Body of pancreas (tissue), 4 donors: ENCODE measurements around the gene BLM. TPM values are rescaled to one million over a fixed set of nuclear protein-coding genes. Genes with fewer than 3 reads are reported as not detected.
"Not testable (repeated sequence)": the region's sequence is repeated elsewhere in the genome, so short reads cannot be mapped to it uniquely, and the experiment has no call there.

Experiments
- ATAC-seq: fragments of 150-250 bp; one replicate; pipeline ENCODE4 v1.9.1; 2016
- DNase-seq, 4 donors: peaks; one replicate each; pipeline ENCODE4 v3.0.0-alpha.2; 2019
- H3K27ac ChIP-seq, 4 donors: fragments of 200-600 bp; sonication (generic); 1 replicate in 3 of 4; 2 replicates in 1 of 4; pipeline versions ENCODE4 v1.5.1 to v1.6.1; 2016 to 2019; ENCODE audit warnings: mild to moderate bottlenecking in 1 of 4, mixed read lengths in 1 of 4, moderate library complexity in 1 of 4
- H3K27me3 ChIP-seq, 2 donors: fragments of 200-600 bp; sonication (generic); one replicate each; pipeline ENCODE4 v1.6.0; 2016; ENCODE audit warnings: mild to moderate bottlenecking in 1 of 2
- H3K36me3 ChIP-seq, 2 donors: fragments of 200-600 bp; sonication (generic); replicated peaks in 1 of 2; 2 replicates each; pipeline ENCODE4 v1.5.1; 2016; ENCODE audit warnings: low read depth in 2 of 2; ENCODE audit not compliant: insufficient read depth in 1 of 2
- H3K4me1 ChIP-seq: fragments of 200-600 bp; sonication (generic); one replicate; pipeline ENCODE4 v1.6.0; 2016
- H3K4me3 ChIP-seq, 2 donors: fragments of 200-600 bp; sonication (generic); 1 replicate in 1 of 2; 2 replicates in 1 of 2; pipeline ENCODE4 v1.5.1; 2016 to 2019
- H3K9me3 ChIP-seq, 3 donors: fragments of 200-600 bp; sonication (generic); 1 replicate in 2 of 3; 2 replicates in 1 of 3; pipeline ENCODE4 v1.5.1; 2016
- POLR2A ChIP-seq, 3 donors: fragments of 450-650 bp; IDR thresholded peaks; one replicate each; pipeline ENCODE4 v1.6.1; 2016; ENCODE audit warnings: antibody characterized with exemption in 3 of 3, mild to moderate bottlenecking in 2 of 3
- WGBS, 2 donors: methylation state at CpG; one replicate each; pipeline ENCODE4 v1.1.5; 2017; 5-methylcytosine and 5-hydroxymethylcytosine counted together
- intact Hi-C: fragments of 100-400 bp; cut with DNase I; formaldehyde crosslinking; loops from one replicate; pipeline ENCODE4 v1.15.1; 2023
- total RNA-seq, 2 donors: library from RNA; depleted of rRNA; stranded (reverse); fragments of >200 nt; gene quantifications; one replicate each; pipeline ENCODE4 v1.1.0, GENCODE V29; 2016
- TF ChIP-seq, protein P1 (sequence below), 7 experiments: fragments of 450-650 bp in 4 of 7; fragments of 200-600 bp in 3 of 7; sonication (generic) in 3 of 7; IDR thresholded peaks; one replicate each; pipeline ENCODE4 v1.5.1; 2016 to 2019; ENCODE audit warnings: antibody characterized with exemption in 7 of 7

Gene BLM
- total RNA-seq, 2 donors from 2014 or later: 0.26 to 1.3 TPM

DNA sequence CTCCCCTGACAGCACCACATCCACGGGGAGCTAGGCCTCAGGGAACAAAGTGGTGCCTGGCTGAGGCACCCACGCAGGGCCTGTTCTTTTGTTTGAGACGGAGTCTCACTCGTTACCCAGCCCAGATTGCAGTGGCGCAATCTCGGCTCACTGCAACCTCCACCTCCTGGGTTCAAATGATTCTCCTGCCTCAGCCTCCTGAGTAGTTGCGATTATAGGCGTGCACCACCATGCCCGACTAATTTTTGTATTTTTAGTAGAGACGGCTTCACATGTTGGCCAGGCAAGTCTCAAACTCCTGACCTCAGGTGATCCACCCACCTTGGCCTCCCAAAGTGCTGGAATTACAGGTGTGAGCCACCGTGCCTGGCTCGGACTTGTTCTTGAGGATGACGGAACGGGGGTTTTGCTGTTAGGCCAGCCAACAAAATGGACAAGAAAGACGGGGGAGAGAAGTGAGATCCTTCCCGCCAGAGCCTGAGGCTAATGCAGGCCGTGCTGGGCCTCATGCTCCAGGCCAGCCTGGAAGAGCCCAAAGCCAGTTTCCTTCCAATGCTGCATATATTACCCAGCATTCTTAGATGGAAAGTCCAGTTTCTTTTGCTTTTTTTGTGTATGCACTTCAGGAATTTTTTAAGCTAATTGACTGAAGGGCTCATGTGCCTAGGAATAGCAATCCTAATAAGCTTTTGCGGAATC lies 123.2 kb downstream of the BLM start:
- no peak overlapping the region for H3K4me3 ChIP-seq
- no peaks in the 10 kb centered on the region for H3K4me1 ChIP-seq
- 93% methylated on average over 16 to 18 of the region's 18 CpGs for WGBS, 2 donors
- no peaks in the 10 kb centered on the region for H3K36me3 ChIP-seq
- H3K27me3 ChIP-seq: no peaks in the 10 kb centered on the region
- H3K9me3 ChIP-seq: no peaks in the 10 kb centered on the region
- H3K27ac ChIP-seq: no peak overlapping the region
- no peak for TF ChIP-seq POLR2A (IDR thresholded peaks at IDR 0.05)
- TF ChIP-seq, protein P1, sequence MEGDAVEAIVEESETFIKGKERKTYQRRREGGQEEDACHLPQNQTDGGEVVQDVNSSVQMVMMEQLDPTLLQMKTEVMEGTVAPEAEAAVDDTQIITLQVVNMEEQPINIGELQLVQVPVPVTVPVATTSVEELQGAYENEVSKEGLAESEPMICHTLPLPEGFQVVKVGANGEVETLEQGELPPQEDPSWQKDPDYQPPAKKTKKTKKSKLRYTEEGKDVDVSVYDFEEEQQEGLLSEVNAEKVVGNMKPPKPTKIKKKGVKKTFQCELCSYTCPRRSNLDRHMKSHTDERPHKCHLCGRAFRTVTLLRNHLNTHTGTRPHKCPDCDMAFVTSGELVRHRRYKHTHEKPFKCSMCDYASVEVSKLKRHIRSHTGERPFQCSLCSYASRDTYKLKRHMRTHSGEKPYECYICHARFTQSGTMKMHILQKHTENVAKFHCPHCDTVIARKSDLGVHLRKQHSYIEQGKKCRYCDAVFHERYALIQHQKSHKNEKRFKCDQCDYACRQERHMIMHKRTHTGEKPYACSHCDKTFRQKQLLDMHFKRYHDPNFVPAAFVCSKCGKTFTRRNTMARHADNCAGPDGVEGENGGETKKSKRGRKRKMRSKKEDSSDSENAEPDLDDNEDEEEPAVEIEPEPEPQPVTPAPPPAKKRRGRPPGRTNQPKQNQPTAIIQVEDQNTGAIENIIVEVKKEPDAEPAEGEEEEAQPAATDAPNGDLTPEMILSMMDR (IDR thresholded peaks at IDR 0.05): no peak
- ATAC-seq: no peak
- intact Hi-C loops: no loop called here
- no peak for DNase-seq

- H3K4me3 ChIP-seq: no peak overlapping the region
- TF ChIP-seq, protein P1 (IDR thresholded peaks at IDR 0.05): no peak
- no peak for TF ChIP-seq POLR2A (IDR thresholded peaks at IDR 0.05)
- no peak overlapping the region for H3K27ac ChIP-seq
- WGBS, 2 donors: 87% methylated on average over 8 of the region's 8 CpGs
- H3K4me1 ChIP-seq: no peaks in the 10 kb centered on the region
- H3K36me3 ChIP-seq: no peaks in the 10 kb centered on the region
- no peaks in the 10 kb centered on the region for H3K27me3 ChIP-seq
- no peak for DNase-seq
- no peaks in the 10 kb centered on the region for H3K9me3 ChIP-seq
- no peak for ATAC-seq
- intact Hi-C loops: no loop called here
Observed at GRCh38 chr15:90840954-90841353, 123.8 kb downstream of the BLM start.

GRCh38 chr15:90844696-90845095 lies 127.5 kb downstream of the BLM start:
- no peak for ATAC-seq
- Histone ChIP-seq H3K4me3 (no peak overlapping the region), H3K36me3 (no peaks in the 10 kb centered on the region), H3K4me1 (no peaks in the 10 kb centered on the region), H3K27me3 (no peaks in the 10 kb centered on the region), H3K9me3 (no peaks in the 10 kb centered on the region), H3K27ac (peak overlapping the region in 1 of 4 donors; percentile 46)
- TF ChIP-seq, protein P1 (IDR thresholded peaks at IDR 0.05): no peak
- TF ChIP-seq POLR2A (IDR thresholded peaks at IDR 0.05): no peak
- 69 to 80% methylated on average over 5 of the region's 5 CpGs for WGBS, 2 donors
- DNase-seq: no peak
- intact Hi-C loops: no loop called here

DNA sequence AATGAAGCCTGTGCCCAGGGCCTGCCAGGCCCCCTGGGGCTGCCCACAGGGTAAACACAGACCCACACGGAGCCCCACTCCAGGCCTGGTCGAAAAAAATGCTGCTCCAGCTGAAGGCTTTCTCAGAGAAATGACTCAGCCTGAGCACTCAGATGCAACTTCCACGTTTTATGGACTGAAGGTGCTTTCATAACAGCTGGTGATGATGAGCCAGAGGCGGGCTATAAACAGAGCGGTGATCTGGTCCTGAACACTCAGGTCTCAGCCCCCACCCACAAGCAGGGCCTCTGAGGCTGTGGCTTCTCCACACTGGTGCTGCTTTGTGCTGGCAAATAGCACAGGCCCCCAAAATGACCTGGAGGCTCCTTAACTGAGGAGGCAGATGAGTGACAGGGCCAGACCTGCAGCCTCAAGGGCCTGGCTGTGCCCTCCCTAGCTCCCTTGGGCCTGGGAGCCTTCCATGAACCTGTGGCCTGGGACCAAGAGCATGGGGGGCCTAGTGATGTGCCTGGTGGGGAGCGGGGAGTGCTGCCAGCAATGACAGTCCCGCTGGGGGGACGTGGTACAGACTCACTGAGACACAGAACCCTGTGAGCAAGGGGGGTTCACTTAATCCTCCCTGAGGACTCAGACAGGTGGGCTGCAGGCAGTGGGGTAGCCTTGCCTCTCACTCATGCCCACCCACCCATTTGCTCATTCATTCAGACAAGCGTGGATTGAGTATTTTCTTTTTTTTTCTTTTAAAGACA lies 128.2 kb downstream of the BLM start:
- intact Hi-C loops: no loop called here
- Histone ChIP-seq H3K27ac (peak overlapping the region in 1 of 4 donors; percentile 46), H3K27me3 (no peaks in the 10 kb centered on the region), H3K9me3 (no peaks in the 10 kb centered on the region), H3K4me3 (no peak overlapping the region), H3K36me3 (no peaks in the 10 kb centered on the region), H3K4me1 (no peaks in the 10 kb centered on the region)
- 69 to 73% methylated on average over 3 to 9 of the region's 9 CpGs for WGBS, 2 donors
- ATAC-seq (no peak), DNase-seq (peak in 1 of 4 donors; percentile 40)
- TF ChIP-seq POLR2A (IDR thresholded peaks at IDR 0.05): no peak
- TF ChIP-seq, protein P1 (IDR thresholded peaks at IDR 0.05): no peak

DNA sequence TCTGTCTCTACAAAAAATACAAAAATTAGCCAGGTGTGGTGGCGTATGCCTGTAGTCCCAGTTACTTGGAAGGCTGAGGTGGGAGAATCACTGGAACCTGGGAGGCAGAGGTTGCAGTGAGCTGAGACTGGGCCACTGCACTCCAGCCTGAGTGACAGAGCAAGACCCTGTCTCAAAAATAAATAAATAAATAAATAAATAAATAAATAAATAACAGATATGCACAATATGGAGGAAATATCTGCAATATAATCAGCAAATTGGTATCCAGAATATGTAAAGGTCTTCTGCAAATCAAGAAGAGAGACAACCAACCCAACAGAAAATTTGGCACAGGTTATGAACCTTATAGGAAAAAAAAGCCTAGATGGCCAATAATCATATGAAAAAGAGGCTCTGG lies 132.3 kb downstream of the BLM start:
- intact Hi-C loops, ATAC-seq, H3K27ac ChIP-seq, H3K9me3 ChIP-seq, H3K4me1 ChIP-seq, H3K4me3 ChIP-seq, H3K36me3 ChIP-seq, H3K27me3 ChIP-seq, DNase-seq: not testable (repeated sequence)
- WGBS, 2 donors: 79 to 94% methylated on average over 1 of the region's 1 CpG
